Measurements from ENCODE around the gene BMPR1B.

DNA sequence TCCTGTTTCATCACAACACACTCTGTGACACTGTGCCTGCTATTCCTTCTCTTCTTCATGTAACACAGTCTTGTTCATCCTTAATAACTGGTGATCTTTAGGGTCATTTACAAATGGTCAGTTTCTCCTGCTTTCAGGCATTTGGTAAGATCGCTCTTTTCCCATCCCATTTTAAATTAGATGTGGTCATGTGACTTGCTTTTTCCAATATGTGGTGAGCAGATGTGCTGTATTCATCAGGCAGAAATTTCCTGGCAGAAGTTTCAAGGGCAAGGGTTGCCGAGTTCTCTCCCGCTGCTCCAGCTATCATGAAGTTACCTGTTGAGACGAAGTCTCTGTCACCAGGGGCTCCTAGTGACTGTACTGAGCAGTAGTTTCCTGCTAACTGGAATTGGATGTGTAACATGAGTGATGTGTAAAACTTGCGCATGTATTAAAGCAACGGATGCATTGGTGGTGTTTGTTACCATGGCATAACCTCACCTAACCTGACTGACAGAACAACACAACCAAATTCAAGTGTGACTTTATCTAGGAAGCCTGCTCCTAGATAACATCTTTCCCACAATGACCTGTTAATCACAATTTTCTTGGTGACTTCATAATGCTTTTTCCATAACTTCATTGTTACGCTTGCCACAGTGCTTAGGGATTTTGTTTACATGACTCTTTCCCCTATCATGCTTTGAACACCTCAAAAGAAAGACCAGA lies 29.5 kb upstream of the BMPR1B start:
- no peak for TF ChIP-seq EZH2 (IDR thresholded peaks at IDR 0.05)
- no peak for TF ChIP-seq EZH2phosphoT487 (IDR thresholded peaks at IDR 0.05; ENCODE audit: borderline replicate concordance)
- no peak for TF ChIP-seq ELF1 (IDR thresholded peaks at IDR 0.05; ENCODE audit: borderline replicate concordance, low read depth)
- TF ChIP-seq, protein P1, sequence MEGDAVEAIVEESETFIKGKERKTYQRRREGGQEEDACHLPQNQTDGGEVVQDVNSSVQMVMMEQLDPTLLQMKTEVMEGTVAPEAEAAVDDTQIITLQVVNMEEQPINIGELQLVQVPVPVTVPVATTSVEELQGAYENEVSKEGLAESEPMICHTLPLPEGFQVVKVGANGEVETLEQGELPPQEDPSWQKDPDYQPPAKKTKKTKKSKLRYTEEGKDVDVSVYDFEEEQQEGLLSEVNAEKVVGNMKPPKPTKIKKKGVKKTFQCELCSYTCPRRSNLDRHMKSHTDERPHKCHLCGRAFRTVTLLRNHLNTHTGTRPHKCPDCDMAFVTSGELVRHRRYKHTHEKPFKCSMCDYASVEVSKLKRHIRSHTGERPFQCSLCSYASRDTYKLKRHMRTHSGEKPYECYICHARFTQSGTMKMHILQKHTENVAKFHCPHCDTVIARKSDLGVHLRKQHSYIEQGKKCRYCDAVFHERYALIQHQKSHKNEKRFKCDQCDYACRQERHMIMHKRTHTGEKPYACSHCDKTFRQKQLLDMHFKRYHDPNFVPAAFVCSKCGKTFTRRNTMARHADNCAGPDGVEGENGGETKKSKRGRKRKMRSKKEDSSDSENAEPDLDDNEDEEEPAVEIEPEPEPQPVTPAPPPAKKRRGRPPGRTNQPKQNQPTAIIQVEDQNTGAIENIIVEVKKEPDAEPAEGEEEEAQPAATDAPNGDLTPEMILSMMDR (IDR thresholded peaks at IDR 0.05 in 2 of 3, conservative IDR thresholded peaks at IDR 0.05 in 1 of 3; ENCODE audit: borderline replicate concordance in 1 of 3, insufficient read depth in 1 of 3, low read depth in 2 of 3, low read length in 2 of 3): no peak
- TF ChIP-seq, protein P2, sequence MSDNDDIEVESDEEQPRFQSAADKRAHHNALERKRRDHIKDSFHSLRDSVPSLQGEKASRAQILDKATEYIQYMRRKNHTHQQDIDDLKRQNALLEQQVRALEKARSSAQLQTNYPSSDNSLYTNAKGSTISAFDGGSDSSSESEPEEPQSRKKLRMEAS (IDR thresholded peaks at IDR 0.05): no peak
- no peak for TF ChIP-seq POLR2AphosphoS5 (IDR thresholded peaks at IDR 0.05; ENCODE audit: low read depth, low read length)
- no peak for TF ChIP-seq POLR2A (IDR thresholded peaks at IDR 0.05; ENCODE audit: borderline replicate concordance, extremely low read depth, insufficient read depth, insufficient read length)
- TF ChIP-seq EGR1 (IDR thresholded peaks at IDR 0.05; ENCODE audit: low read depth): no peak
- no peak for TF ChIP-seq SP1 (IDR thresholded peaks at IDR 0.05; ENCODE audit: low read depth)
- TF ChIP-seq CBX3 (IDR thresholded peaks at IDR 0.05; ENCODE audit: low read depth): no peak
- no peak for TF ChIP-seq ZFX (IDR thresholded peaks at IDR 0.05)
- TF ChIP-seq, protein P3, sequence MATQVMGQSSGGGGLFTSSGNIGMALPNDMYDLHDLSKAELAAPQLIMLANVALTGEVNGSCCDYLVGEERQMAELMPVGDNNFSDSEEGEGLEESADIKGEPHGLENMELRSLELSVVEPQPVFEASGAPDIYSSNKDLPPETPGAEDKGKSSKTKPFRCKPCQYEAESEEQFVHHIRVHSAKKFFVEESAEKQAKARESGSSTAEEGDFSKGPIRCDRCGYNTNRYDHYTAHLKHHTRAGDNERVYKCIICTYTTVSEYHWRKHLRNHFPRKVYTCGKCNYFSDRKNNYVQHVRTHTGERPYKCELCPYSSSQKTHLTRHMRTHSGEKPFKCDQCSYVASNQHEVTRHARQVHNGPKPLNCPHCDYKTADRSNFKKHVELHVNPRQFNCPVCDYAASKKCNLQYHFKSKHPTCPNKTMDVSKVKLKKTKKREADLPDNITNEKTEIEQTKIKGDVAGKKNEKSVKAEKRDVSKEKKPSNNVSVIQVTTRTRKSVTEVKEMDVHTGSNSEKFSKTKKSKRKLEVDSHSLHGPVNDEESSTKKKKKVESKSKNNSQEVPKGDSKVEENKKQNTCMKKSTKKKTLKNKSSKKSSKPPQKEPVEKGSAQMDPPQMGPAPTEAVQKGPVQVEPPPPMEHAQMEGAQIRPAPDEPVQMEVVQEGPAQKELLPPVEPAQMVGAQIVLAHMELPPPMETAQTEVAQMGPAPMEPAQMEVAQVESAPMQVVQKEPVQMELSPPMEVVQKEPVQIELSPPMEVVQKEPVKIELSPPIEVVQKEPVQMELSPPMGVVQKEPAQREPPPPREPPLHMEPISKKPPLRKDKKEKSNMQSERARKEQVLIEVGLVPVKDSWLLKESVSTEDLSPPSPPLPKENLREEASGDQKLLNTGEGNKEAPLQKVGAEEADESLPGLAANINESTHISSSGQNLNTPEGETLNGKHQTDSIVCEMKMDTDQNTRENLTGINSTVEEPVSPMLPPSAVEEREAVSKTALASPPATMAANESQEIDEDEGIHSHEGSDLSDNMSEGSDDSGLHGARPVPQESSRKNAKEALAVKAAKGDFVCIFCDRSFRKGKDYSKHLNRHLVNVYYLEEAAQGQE (IDR thresholded peaks at IDR 0.05; ENCODE audit: low read depth): no peak

Measured in HCT116 (cell line).